ENCODE measurements around the gene DCTN4. TPM values are rescaled to one million over a fixed set of nuclear protein-coding genes. Genes with fewer than 3 reads are reported as not detected.
A peak's percentile ranks its signal among the peaks of the same experiment; 100 is the strongest.
"Not testable (repeated sequence)": the region's sequence is repeated elsewhere in the genome, so short reads cannot be mapped to it uniquely, and the experiment has no call there.

DCTN4 gene
- total and polyA plus RNA-seq, 5 donors from 2014 or later, result 7.7 to 85.8 (median 10.2) TPM

- Mint-ChIP-seq H3K9me3 (peaks cover 0 to 3% (median 0%) of the 10 kb centered on the region in 7 donors), H3K27ac (no peak overlapping the region), H3K36me3 (peaks cover 50% of the 10 kb centered on the region), H3K4me1 (peaks cover 24 to 61% (median 51%) of the 10 kb centered on the region in 4 donors), H3K4me3 (peak overlapping the region in 2 of 4 donors; percentile 51 to 64), H3K27me3 (no peaks in the 10 kb centered on the region)
- Histone ChIP-seq H3K36me3 (ENCODE audit: control insufficient read depth, insufficient read depth, low read length) (peaks cover 55% of the 10 kb centered on the region), H3K27me3 (ENCODE audit: control insufficient read depth, insufficient read depth, low read length) (no peaks in the 10 kb centered on the region), H3K27ac (ENCODE audit: insufficient read depth, low read length, poor library complexity, severe bottlenecking) (no peak overlapping the region), H3K9me3 (ENCODE audit: control insufficient read depth in 2 of 2, low read length in 2 of 2) (no peaks in the 10 kb centered on the region), H3K4me1 (ENCODE audit: control insufficient read depth, insufficient read depth, low read length, poor library complexity, severe bottlenecking) (peaks cover 21% of the 10 kb centered on the region), H3K4me3 (ENCODE audit: low read depth, low read length) (no peak overlapping the region)
- no peak for ATAC-seq (ENCODE audit: low read depth in 2 of 2)
- DNase-seq, result no peak
Measured at GRCh38 chr5:150753463-150753862, 5.4 kb downstream of the DCTN4 start.

- Mint-ChIP-seq H3K9me3 (peaks cover 0 to 3% (median 0%) of the 10 kb centered on the region in 7 donors), H3K36me3 (peaks cover 47% of the 10 kb centered on the region), H3K27ac (no peak overlapping the region), H3K4me1 (peaks cover 24 to 59% (median 47%) of the 10 kb centered on the region in 4 donors), H3K27me3 (no peaks in the 10 kb centered on the region), H3K4me3 (no peak overlapping the region)
- ATAC-seq (ENCODE audit: low read depth in 2 of 2), result no peak
- DNase-seq, result no peak
- no peaks in the 10 kb centered on the region for H3K9me3 ChIP-seq (ENCODE audit: control insufficient read depth in 2 of 2, low read length in 2 of 2)
- no peaks in the 10 kb centered on the region for H3K27me3 ChIP-seq (ENCODE audit: control insufficient read depth, insufficient read depth, low read length)
- H3K27ac ChIP-seq (ENCODE audit: insufficient read depth, low read length, poor library complexity, severe bottlenecking), result no peak overlapping the region
- peaks cover 5% of the 10 kb centered on the region for H3K4me1 ChIP-seq (ENCODE audit: control insufficient read depth, insufficient read depth, low read length, poor library complexity, severe bottlenecking)
- peaks cover 55% of the 10 kb centered on the region for H3K36me3 ChIP-seq (ENCODE audit: control insufficient read depth, insufficient read depth, low read length)
- no peak overlapping the region for H3K4me3 ChIP-seq (ENCODE audit: low read depth, low read length)
Measured at GRCh38 chr5:150751096-150751891, 7.5 kb downstream of the DCTN4 start.

GRCh38 chr5:150750469-150750868 lies 8.3 kb downstream of the DCTN4 start:
- peaks cover 54% of the 10 kb centered on the region for H3K36me3 ChIP-seq (ENCODE audit: control insufficient read depth, insufficient read depth, low read length)

DNA sequence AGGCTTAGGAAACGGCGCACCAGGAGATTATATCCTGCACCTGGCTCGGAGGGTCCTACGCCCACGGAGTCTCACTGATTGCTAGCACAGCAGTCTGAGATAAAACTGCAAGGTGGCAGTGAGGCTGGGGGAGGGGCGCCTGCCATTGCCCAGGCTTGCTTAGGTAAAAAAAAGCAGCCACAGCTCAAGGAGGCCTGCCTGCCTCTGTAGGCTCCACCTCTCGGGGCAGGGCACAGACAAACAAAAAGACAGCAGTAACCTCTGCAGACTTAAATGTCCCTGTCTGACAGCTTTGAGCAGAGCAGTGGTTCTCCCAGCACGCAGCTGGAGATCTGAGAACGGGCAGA lies 15.7 kb downstream of the DCTN4 start:
- H3K4me1 ChIP-seq (ENCODE audit: control insufficient read depth, insufficient read depth, low read length, poor library complexity, severe bottlenecking); H3K9me3 Mint-ChIP-seq; H3K4me3 ChIP-seq (ENCODE audit: low read depth, low read length); H3K27me3 Mint-ChIP-seq; H3K9me3 ChIP-seq (ENCODE audit: control insufficient read depth in 2 of 2, low read length in 2 of 2); H3K27me3 ChIP-seq (ENCODE audit: control insufficient read depth, insufficient read depth, low read length); ATAC-seq (ENCODE audit: low read depth in 2 of 2); H3K27ac ChIP-seq (ENCODE audit: insufficient read depth, low read length, poor library complexity, severe bottlenecking): not testable (repeated sequence)
- H3K36me3 ChIP-seq (ENCODE audit: control insufficient read depth, insufficient read depth, low read length), result peaks cover 14% of the 10 kb centered on the region
- H3K4me1 Mint-ChIP-seq, result peaks cover 17 to 64% (median 46%) of the 10 kb centered on the region in 4 donors
- DNase-seq, result peak in 1 of 3 donors; percentile 29
- H3K36me3 Mint-ChIP-seq, result peaks cover 40% of the 10 kb centered on the region
- H3K27ac Mint-ChIP-seq, result peak overlapping the region in 1 of 3 donors; percentile 81
- H3K4me3 Mint-ChIP-seq, result peak overlapping the region in 1 of 4 donors; percentile 62

More at GRCh38 chr5:150750469-150750868, 8.3 kb downstream of the DCTN4 start:
- Histone ChIP-seq H3K9me3 (ENCODE audit: control insufficient read depth in 2 of 2, low read length in 2 of 2) (no peaks in the 10 kb centered on the region), H3K4me3 (ENCODE audit: low read depth, low read length) (no peak overlapping the region), H3K27ac (ENCODE audit: insufficient read depth, low read length, poor library complexity, severe bottlenecking) (no peak overlapping the region), H3K4me1 (ENCODE audit: control insufficient read depth, insufficient read depth, low read length, poor library complexity, severe bottlenecking) (peaks cover 5% of the 10 kb centered on the region), H3K27me3 (ENCODE audit: control insufficient read depth, insufficient read depth, low read length) (no peaks in the 10 kb centered on the region)
- ATAC-seq (ENCODE audit: low read depth in 2 of 2) (peak in 1 of 2 donors; percentile 28), DNase-seq (no peak)
- H3K27ac Mint-ChIP-seq, result peak overlapping the region in 2 of 3 donors; percentile 29 to 87
- peaks cover 0 to 3% (median 0%) of the 10 kb centered on the region in 7 donors for H3K9me3 Mint-ChIP-seq
- peaks cover 21 to 57% (median 44%) of the 10 kb centered on the region in 4 donors for H3K4me1 Mint-ChIP-seq
- no peak overlapping the region for H3K4me3 Mint-ChIP-seq
- H3K36me3 Mint-ChIP-seq, result peaks cover 48% of the 10 kb centered on the region
- no peaks in the 10 kb centered on the region for H3K27me3 Mint-ChIP-seq

DNA sequence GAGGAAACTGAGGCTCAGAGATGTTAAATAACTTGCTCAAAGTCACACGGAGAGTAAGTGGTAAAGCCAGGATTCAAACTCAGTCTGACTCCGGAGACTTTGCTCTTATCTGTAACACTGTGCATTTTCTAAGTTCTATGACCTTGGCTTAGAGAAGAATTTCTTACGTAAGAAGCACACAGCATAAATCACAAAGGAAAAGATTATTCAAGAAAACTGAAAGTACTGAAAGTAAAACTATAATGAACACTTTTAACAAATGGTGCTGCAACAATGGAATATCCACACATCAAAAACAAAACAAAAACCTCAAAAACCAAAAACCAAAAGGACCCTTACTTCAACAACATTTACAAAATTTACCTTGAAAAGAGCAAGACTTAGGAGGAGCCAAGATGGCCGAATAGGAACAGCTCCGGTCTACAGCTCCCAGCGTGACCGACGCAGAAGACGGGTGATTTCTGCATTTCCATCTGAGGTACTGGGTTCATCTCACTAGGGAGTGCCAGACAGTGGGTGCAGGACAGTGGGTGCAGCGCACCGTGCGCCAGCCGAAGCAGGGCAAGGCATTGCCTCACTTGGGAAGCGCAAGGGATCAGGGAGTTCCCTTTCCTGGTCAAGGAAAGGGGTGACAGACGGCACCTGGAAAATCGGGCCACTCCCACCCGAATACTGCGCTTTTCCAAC lies 16.2 kb downstream of the DCTN4 start:
- not testable (repeated sequence) for H3K9me3 Mint-ChIP-seq; H3K4me3 ChIP-seq (ENCODE audit: low read depth, low read length); H3K27ac ChIP-seq (ENCODE audit: insufficient read depth, low read length, poor library complexity, severe bottlenecking); H3K9me3 ChIP-seq (ENCODE audit: control insufficient read depth in 2 of 2, low read length in 2 of 2); ATAC-seq (ENCODE audit: low read depth in 2 of 2); H3K27me3 Mint-ChIP-seq; H3K4me1 ChIP-seq (ENCODE audit: control insufficient read depth, insufficient read depth, low read length, poor library complexity, severe bottlenecking); H3K27me3 ChIP-seq (ENCODE audit: control insufficient read depth, insufficient read depth, low read length)
- H3K36me3 Mint-ChIP-seq, result peaks cover 43% of the 10 kb centered on the region
- H3K4me3 Mint-ChIP-seq, result peak overlapping the region; percentile 30 to 86 (median 68)
- DNase-seq, result peak in 1 of 3 donors; percentile 19
- peaks cover 20 to 68% (median 50%) of the 10 kb centered on the region in 4 donors for H3K4me1 Mint-ChIP-seq
- peaks cover 14% of the 10 kb centered on the region for H3K36me3 ChIP-seq (ENCODE audit: control insufficient read depth, insufficient read depth, low read length)
- H3K27ac Mint-ChIP-seq, result peak overlapping the region; percentile 48 to 81 (median 67)

GRCh38 chr5:150740992-150741391 lies 17.8 kb downstream of the DCTN4 start:
- Mint-ChIP-seq H3K4me3 (no peak overlapping the region), H3K27me3 (no peaks in the 10 kb centered on the region), H3K4me1 (peaks cover 31 to 74% (median 57%) of the 10 kb centered on the region in 4 donors), H3K27ac (no peak overlapping the region), H3K9me3 (peaks cover 0 to 8% (median 3%) of the 10 kb centered on the region in 7 donors), H3K36me3 (peaks cover 56% of the 10 kb centered on the region)
- H3K36me3 ChIP-seq (ENCODE audit: control insufficient read depth, insufficient read depth, low read length), result peaks cover 14% of the 10 kb centered on the region
- H3K27me3 ChIP-seq (ENCODE audit: control insufficient read depth, insufficient read depth, low read length), result no peaks in the 10 kb centered on the region
- DNase-seq, result no peak
- ATAC-seq (ENCODE audit: low read depth in 2 of 2), result no peak
- no peak overlapping the region for H3K27ac ChIP-seq (ENCODE audit: insufficient read depth, low read length, poor library complexity, severe bottlenecking)
- H3K4me3 ChIP-seq (ENCODE audit: low read depth, low read length), result no peak overlapping the region
- H3K4me1 ChIP-seq (ENCODE audit: control insufficient read depth, insufficient read depth, low read length, poor library complexity, severe bottlenecking), result peaks cover 6% of the 10 kb centered on the region
- no peaks in the 10 kb centered on the region for H3K9me3 ChIP-seq (ENCODE audit: control insufficient read depth in 2 of 2, low read length in 2 of 2)

GRCh38 chr5:150738862-150739261 lies 20.0 kb downstream of the DCTN4 start:
- H3K4me1 ChIP-seq (ENCODE audit: control insufficient read depth, insufficient read depth, low read length, poor library complexity, severe bottlenecking), result peaks cover 6% of the 10 kb centered on the region
- H3K36me3 Mint-ChIP-seq, result peaks cover 65% of the 10 kb centered on the region
- H3K27me3 ChIP-seq (ENCODE audit: control insufficient read depth, insufficient read depth, low read length), result no peaks in the 10 kb centered on the region
- H3K27ac Mint-ChIP-seq, result peak overlapping the region in 1 of 3 donors; percentile 1
- peaks cover 31 to 76% (median 50%) of the 10 kb centered on the region in 4 donors for H3K4me1 Mint-ChIP-seq
- H3K27ac ChIP-seq (ENCODE audit: insufficient read depth, low read length, poor library complexity, severe bottlenecking), result no peak overlapping the region
- no peak overlapping the region for H3K4me3 ChIP-seq (ENCODE audit: low read depth, low read length)
- peak overlapping the region in 1 of 4 donors; percentile 18 for H3K4me3 Mint-ChIP-seq
- H3K27me3 Mint-ChIP-seq, result no peaks in the 10 kb centered on the region
- no peaks in the 10 kb centered on the region for H3K9me3 ChIP-seq (ENCODE audit: control insufficient read depth in 2 of 2, low read length in 2 of 2)
- ATAC-seq (ENCODE audit: low read depth in 2 of 2) (no peak), DNase-seq (no peak)
- peaks cover 0 to 8% (median 3%) of the 10 kb centered on the region in 7 donors for H3K9me3 Mint-ChIP-seq
- H3K36me3 ChIP-seq (ENCODE audit: control insufficient read depth, insufficient read depth, low read length), result peaks cover 24% of the 10 kb centered on the region

Measured in CD4-positive, CD25-positive, alpha-beta regulatory T cell (primary cell).